Esophagus muscularis mucosa (tissue), 4 donors: ENCODE measurements around the gene DNAJC1. TPM values are rescaled to one million over a fixed set of nuclear protein-coding genes. Genes with fewer than 3 reads are reported as not detected.

Source experiments
- DNase-seq: peaks from one replicate; pipeline ENCODE4 v3.0.0-alpha.2; 2017; ENCODE audit errors: extremely low spot score
- H3K27ac ChIP-seq, 4 donors: fragments of 200-600 bp; sonication (generic); replicated peaks in 1 of 4; 1 replicate in 3 of 4; 2 replicates in 1 of 4; pipeline ENCODE4 v1.5.1; 2016 to 2019; ENCODE audit warnings: mild to moderate bottlenecking in 1 of 4
- H3K27me3 ChIP-seq, 4 donors: fragments of 200-600 bp; sonication (generic); one replicate each; pipeline versions ENCODE4 v1.5.1 to v1.6.0; 2016 to 2019
- H3K36me3 ChIP-seq, 4 donors: fragments of 200-600 bp; sonication (generic); one replicate each; pipeline ENCODE4 v1.5.1; 2016 to 2019
- H3K4me1 ChIP-seq, 4 donors: fragments of 200-600 bp; sonication (generic); one replicate each; pipeline ENCODE4 v1.5.1; 2016 to 2019
- H3K4me3 ChIP-seq, 4 donors: fragments of 200-600 bp; sonication (generic); 1 replicate in 2 of 4; 2 replicates in 2 of 4; pipeline ENCODE4 v1.5.1; 2016 to 2019; ENCODE audit warnings: mild to moderate bottlenecking in 4 of 4, moderate library complexity in 1 of 4
- H3K9me3 ChIP-seq, 4 donors: fragments of 200-600 bp; sonication (generic); 1 replicate in 3 of 4; 2 replicates in 1 of 4; pipeline ENCODE4 v1.5.1; 2016 to 2019
- EP300 ChIP-seq: sonication (generic); formaldehyde crosslinking; IDR thresholded peaks from one replicate; pipeline ENCODE4 v1.6.1; 2017; ENCODE audit warnings: antibody characterized with exemption
- POLR2A ChIP-seq: fragments of 450-650 bp; IDR thresholded peaks from one replicate; pipeline ENCODE4 v1.6.1; 2017; ENCODE audit warnings: antibody characterized with exemption, moderate library complexity, mild to moderate bottlenecking, low read depth
- POLR2AphosphoS5 ChIP-seq, 2 donors: sonication (generic); formaldehyde crosslinking; IDR thresholded peaks; one replicate each; pipeline ENCODE4 v1.6.1; 2017; ENCODE audit warnings: antibody characterized with exemption in 2 of 2
- WGBS: methylation state at CpG from one replicate; pipeline ENCODE4 v1.1.5; 2018; 5-methylcytosine and 5-hydroxymethylcytosine counted together
- intact Hi-C: fragments of 100-400 bp; cut with DNase I; formaldehyde crosslinking; loops from one replicate; pipeline ENCODE4 v1.15.1; 2023
- total RNA-seq, 4 donors: library from RNA; depleted of rRNA; stranded (reverse); fragments of >200 nt; gene quantifications; one replicate each; pipeline versions ENCODE4 v1.1.0 to v1.2.1, GENCODE V29; 2016
- TF ChIP-seq, protein P1 (sequence below), 3 experiments: fragments of 200-600 bp in 2 of 3; fragments of 450-650 bp in 1 of 3; sonication (generic) in 2 of 3; IDR thresholded peaks; one replicate each; pipeline ENCODE4 v1.5.1; 2017 to 2019; ENCODE audit warnings: antibody characterized with exemption in 3 of 3, mild to moderate bottlenecking in 2 of 3, moderate library complexity in 1 of 3

DNAJC1 gene
- total RNA-seq, 4 donors from 2014 or later, result 46.5 to 70.6 (median 61.5) TPM

DNA sequence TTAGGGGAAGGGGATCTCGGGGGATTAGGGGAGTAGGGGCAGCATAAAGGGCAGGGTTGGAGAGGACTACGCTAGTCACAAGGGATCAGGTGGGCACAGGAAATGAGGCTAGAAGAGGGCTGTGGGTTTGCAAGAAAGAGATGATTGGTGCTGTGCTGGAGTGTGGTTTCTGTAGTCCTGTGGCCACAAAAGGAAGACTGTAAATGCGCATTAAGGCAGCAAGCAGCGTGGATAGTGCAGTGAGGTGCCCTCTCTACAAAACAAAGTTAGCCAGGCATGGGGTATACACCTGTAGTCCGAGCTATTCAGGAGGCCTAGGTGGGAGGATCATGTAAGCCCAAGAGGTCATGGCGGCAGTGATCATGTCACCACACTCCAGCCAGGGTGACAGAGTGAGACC, 257.4 kb downstream of the DNAJC1 start:
- intact Hi-C loops, result no loop called here
- no peaks in the 10 kb centered on the region for H3K4me1 ChIP-seq
- no peaks in the 10 kb centered on the region for H3K27me3 ChIP-seq
- WGBS, result 92% methylated on average over 6 of the region's 6 CpGs
- no peak overlapping the region for H3K4me3 ChIP-seq
- H3K36me3 ChIP-seq, result peaks cover 15 to 35% (median 25%) of the 10 kb centered on the region in 4 donors
- no peak overlapping the region for H3K27ac ChIP-seq
- no peaks in the 10 kb centered on the region for H3K9me3 ChIP-seq
- DNase-seq, result no peak
- TF ChIP-seq, protein P1, sequence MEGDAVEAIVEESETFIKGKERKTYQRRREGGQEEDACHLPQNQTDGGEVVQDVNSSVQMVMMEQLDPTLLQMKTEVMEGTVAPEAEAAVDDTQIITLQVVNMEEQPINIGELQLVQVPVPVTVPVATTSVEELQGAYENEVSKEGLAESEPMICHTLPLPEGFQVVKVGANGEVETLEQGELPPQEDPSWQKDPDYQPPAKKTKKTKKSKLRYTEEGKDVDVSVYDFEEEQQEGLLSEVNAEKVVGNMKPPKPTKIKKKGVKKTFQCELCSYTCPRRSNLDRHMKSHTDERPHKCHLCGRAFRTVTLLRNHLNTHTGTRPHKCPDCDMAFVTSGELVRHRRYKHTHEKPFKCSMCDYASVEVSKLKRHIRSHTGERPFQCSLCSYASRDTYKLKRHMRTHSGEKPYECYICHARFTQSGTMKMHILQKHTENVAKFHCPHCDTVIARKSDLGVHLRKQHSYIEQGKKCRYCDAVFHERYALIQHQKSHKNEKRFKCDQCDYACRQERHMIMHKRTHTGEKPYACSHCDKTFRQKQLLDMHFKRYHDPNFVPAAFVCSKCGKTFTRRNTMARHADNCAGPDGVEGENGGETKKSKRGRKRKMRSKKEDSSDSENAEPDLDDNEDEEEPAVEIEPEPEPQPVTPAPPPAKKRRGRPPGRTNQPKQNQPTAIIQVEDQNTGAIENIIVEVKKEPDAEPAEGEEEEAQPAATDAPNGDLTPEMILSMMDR (IDR thresholded peaks at IDR 0.05), result no peak
- TF ChIP-seq POLR2A, result no peak
- no peak for TF ChIP-seq POLR2AphosphoS5 (IDR thresholded peaks at IDR 0.05)
- TF ChIP-seq EP300, result no peak

DNA sequence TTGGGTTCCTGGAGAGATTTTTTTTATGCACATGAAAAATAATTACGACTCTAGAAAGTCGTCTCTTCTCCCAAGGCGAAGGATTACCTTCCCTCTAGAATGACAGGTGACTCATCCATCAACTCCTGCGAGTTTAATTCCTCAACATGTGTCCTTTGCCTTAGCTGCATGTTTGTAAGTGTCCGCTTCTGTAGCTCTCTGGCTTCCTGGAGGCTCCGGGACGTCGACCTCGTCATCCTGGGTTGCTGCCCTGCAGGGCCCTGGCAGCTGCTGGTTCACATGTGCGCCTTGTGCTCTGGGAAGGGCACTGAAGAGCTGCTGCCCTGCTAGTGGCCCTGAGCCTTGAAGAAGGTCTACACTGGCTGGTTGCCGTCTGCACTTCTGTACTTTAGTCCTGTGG, 259.3 kb downstream of the DNAJC1 start:
- 90% methylated on average over 7 of the region's 11 CpGs for WGBS
- TF ChIP-seq EP300 (no peak), POLR2AphosphoS5 (IDR thresholded peaks at IDR 0.05) (no peak), POLR2A (no peak)
- TF ChIP-seq, protein P1 (IDR thresholded peaks at IDR 0.05), result no peak
- Histone ChIP-seq H3K9me3 (no peaks in the 10 kb centered on the region), H3K4me3 (no peak overlapping the region), H3K27ac (no peak overlapping the region), H3K4me1 (no peaks in the 10 kb centered on the region), H3K36me3 (peaks cover 32 to 52% (median 40%) of the 10 kb centered on the region in 4 donors), H3K27me3 (no peaks in the 10 kb centered on the region)
- DNase-seq, result no peak
- intact Hi-C loops, result loop anchor here (5.0 kb wide), 1 partner anchor 493 kb away; no protein-coding TSS in a partner anchor

DNA sequence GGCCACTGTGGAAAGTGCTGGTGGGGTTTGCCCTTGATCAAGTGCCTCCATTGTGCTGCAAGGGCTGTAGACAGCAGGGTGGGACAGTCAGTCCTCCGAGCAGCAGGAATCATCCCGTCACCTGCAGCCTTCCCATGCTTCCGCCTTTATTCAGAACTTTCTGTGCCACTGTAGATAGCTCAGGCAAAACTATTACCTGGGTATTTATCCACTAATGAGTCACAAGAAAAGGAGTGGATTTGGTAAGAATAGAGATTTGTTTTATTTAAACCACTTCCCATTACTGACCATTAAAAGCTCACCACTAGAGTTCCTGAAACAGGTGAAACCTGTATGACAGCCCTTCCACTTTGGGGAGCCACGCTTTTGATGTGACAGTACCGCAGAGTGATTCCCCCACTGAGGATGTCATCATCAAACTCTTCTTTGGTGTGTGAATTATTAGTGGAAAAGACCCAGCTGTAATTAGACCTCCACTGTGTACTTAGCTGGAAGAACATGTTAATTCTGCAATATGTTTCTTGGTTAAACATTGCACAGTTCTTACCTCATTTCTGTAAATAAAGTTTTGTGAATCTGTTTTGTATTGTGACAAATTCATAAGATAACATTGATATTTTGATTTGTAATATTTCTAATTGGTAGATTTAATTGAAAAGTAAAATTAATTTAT, 260.7 kb downstream of the DNAJC1 start:
- no peak overlapping the region for H3K27ac ChIP-seq
- H3K4me1 ChIP-seq, result no peaks in the 10 kb centered on the region
- no peak for DNase-seq
- H3K36me3 ChIP-seq, result peaks cover 33 to 65% (median 52%) of the 10 kb centered on the region in 4 donors
- no peaks in the 10 kb centered on the region for H3K9me3 ChIP-seq
- H3K27me3 ChIP-seq, result no peaks in the 10 kb centered on the region
- no peak overlapping the region for H3K4me3 ChIP-seq
- intact Hi-C loops, result loop anchor here (5.0 kb wide), 1 partner anchor 494 kb away; no protein-coding TSS in a partner anchor
- 97% methylated on average over 5 of the region's 5 CpGs for WGBS
- TF ChIP-seq, protein P1 (IDR thresholded peaks at IDR 0.05), result no peak
- TF ChIP-seq EP300 (no peak), POLR2A (no peak), POLR2AphosphoS5 (IDR thresholded peaks at IDR 0.05) (no peak)

DNA sequence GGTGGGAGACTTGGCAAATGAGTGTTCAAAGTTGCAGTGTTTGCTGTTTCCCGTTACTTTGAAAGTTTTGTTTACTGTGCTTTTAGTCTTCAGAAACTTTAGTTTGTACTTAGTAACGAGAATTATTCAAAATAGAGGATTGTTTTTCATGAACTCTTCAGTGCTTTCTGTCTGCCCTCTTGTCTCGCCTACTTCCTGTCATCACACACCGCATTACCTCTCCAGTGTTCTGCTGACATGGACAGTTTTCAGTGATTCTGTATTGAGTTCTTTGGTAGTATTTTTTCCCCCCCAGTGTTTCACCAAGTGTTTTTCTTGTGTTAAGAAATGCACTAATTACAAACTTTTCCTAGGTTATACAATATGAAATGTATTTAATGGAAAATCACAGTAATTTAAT, 262.5 kb downstream of the DNAJC1 start:
- H3K27me3 ChIP-seq, result no peaks in the 10 kb centered on the region
- H3K9me3 ChIP-seq, result no peaks in the 10 kb centered on the region
- H3K36me3 ChIP-seq, result peaks cover 33 to 72% (median 60%) of the 10 kb centered on the region in 4 donors
- DNase-seq, result no peak
- 81% methylated on average over 4 of the region's 4 CpGs for WGBS
- TF ChIP-seq POLR2AphosphoS5 (IDR thresholded peaks at IDR 0.05) (no peak), EP300 (no peak)
- intact Hi-C loops, result loop anchor here (5.0 kb wide), 1 partner anchor 496 kb away; no protein-coding TSS in a partner anchor
- H3K4me3 ChIP-seq, result no peak overlapping the region
- no peaks in the 10 kb centered on the region for H3K4me1 ChIP-seq
- no peak overlapping the region for H3K27ac ChIP-seq

DNA sequence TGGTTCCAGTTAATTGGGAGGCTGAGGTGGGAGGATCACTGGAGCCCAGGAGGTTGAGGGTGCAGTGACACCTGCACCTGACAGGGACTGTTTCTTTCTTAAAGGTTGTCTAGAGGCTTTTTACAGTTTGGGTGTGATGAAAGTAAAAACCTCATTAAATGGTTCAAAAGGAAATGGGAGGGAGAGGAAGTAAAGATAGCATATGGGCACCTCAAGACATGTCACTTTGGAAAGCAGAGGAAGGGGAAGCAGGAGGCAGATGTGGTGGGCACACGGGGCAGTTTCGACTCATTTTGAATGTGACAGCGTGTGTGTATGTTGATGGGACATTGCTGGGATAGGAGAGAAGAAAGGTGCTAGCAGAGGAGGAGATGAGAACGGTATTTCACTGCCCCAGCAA, 266.4 kb downstream of the DNAJC1 start:
- DNase-seq, result no peak
- Histone ChIP-seq H3K27me3 (no peaks in the 10 kb centered on the region), H3K9me3 (no peaks in the 10 kb centered on the region), H3K36me3 (peaks cover 14 to 64% (median 57%) of the 10 kb centered on the region in 4 donors), H3K27ac (no peak overlapping the region), H3K4me1 (peaks cover 0 to 3% (median 3%) of the 10 kb centered on the region in 4 donors), H3K4me3 (no peak overlapping the region)
- intact Hi-C loops, result loop anchor here (5.0 kb wide), 1 partner anchor 455 kb away; no protein-coding TSS in a partner anchor
- TF ChIP-seq EP300, result no peak
- no peak for TF ChIP-seq POLR2AphosphoS5 (IDR thresholded peaks at IDR 0.05)
- TF ChIP-seq, protein P1 (IDR thresholded peaks at IDR 0.05), result no peak
- WGBS, result 88% methylated on average over 4 of the region's 4 CpGs
